ENCODE data around the gene IQSEC1.

IQSEC1 gene

DNA sequence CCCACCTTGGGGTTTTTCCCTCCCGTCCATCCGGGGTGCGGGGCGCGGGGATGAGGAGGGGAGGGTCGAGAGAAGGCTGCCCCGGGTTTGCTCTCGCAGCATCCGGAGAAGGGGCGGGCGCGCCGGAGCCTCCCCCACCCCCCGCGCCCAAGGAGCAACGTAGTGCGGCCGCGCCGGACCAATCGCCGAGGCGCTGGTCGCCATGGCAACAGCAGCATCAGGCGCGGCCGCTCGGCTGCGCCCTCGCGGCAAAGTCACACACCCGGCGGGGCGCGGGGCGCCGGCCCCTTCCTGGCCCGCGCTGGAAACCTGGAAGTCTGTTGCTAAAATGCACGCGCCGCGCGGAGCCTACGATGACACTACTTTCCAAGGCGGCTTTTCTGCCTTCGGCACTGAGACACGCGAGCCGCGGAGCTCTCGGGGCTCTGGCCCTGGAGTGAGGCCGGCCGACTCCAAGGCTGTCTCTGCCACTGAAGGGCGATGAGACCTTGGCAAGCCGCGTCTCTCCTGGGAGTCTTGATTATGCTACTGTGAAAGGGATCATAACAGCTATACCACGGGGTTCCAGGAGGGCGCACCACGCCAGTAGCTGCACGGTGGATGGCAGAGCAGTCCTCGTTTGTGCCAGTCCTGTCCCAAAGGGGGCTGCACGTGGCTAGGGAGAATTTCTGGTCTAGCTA is at the start of gene IQSEC1:
TSS of gene IQSEC1 (minus strand) at position 104 of the 680 bp plus-strand sequence. CDS start 415 bp downstream, outside the sequence.
- DNase-seq = no peak

DNA sequence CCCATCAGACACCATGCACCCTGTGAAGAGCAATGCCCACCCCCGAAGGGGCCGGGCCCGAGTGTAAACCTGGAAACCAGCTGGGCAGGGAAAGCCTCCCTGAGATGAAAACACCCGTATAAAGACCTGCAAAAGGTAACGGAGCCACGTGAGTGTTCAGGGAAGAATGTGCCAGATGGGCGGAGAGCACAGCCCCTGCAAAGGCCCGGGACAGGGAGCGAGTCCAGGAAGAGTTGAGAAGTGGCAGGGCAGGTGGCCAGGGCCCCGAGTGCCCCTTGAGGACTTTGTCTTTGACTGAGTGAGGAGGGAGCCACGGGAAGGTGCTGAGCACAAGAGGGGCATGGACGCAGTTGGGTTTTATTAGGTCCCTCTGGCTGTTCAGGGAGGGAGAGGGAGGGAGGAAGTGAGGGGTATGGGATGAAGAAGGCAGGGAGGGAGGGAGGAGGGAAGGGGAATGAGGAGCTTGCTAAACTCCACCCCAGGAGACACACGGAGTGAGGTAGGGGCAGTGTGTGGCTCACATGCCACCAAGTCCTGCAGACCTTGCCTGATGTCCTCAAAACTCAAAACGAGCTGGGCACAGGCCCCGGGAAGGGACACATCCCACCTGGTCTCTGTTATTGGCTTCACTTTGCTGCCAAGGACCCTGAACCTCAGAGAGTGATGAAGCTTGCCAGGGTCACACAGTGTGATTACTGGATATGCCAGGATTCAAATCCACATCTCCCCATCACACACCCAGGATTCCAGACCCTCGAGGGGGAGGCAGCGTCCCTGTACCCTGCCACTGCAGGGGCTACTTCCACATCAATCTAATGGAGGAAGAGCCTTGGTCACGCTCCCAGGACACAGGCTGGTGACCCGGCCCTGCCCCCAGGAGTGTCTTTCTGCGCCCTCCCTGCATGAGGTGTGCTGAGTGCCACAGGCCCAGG is 49.1 kb upstream of the IQSEC1 start:
- DNase-seq = peak; percentile 60

DNA sequence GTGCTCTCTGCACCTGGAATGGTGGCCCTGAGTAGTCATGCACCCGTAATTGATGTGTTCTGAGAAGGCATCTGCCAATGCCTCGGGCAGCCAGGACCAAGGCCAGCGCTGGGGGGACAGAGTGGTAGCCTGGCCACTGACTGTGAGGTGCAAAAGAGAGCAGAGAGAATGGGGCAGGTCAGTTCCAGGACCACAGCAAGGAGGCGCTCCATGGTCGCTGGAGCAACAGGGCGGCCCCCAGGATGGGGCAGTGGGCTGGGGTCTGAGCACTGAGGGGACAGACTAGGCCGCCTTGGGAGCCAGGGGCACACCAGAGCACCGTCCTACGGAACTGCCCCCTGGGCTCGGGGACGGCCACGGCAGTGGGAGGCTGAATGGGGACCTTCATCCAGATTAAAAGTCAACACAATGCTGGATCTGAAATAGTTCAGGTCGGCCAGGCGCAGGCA is 48.3 kb upstream of the IQSEC1 start:
- DNase-seq = no peak

DNA sequence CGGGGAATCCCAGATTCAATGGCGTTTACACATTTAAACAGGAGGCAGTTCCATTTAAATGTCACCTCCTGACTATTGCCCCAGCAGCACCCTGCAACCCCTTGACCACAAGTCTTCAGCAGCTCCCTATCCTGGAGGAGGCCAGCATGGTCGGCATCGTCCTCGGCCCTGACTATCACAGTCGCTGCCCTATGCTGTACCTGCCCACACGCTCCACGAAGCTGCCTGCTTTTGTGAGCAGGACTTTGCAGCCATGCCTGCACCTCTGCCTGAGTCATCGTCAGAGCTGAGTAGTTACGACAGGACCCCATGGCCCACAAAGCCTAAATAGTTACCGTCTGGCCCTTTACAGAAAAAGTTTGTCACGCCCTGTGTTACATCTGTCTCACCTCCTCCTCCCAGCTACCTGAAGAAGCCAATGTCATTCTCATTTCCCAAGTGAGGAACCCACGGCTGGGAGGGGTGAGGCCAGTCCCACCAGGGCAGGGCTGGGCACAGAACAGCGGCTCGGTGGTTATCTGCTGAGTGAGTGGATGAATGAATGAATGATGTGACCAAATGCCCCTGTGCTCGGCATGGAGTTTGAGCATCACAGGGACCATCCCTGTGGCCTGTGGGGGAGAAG is 47.8 kb upstream of the IQSEC1 start:
- DNase-seq = no peak

DNA sequence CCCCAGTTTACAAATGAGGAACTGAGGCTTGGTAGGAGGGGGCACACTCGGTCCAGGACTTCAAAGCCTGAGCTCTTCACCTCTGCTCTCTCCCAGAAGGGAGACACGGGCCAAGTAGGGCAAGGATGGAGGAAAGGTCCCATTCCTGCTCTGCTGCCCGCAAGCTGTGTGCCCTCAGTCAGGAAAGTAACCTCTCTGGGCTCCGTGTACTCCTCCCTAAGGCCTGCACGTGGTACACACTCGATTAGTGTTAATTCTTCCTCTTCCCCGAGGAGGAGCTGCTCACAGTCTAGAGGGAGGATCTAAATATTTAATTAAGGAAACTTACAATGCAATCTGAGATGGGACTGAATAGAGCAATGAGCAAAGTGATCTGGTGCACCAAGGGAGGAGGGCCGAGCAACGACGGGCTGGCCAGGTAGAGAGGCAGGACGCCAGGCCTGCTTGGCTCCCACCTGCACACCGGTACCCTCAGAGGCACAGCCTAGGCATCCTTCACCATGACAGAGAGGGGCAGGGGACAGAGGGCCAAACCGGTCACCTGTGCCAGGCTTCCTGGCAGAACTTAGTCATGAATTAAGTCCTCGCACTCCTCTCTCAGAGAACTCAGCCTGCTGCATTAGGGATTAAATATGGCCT is 47.2 kb upstream of the IQSEC1 start:
- DNase-seq = no peak

DNA sequence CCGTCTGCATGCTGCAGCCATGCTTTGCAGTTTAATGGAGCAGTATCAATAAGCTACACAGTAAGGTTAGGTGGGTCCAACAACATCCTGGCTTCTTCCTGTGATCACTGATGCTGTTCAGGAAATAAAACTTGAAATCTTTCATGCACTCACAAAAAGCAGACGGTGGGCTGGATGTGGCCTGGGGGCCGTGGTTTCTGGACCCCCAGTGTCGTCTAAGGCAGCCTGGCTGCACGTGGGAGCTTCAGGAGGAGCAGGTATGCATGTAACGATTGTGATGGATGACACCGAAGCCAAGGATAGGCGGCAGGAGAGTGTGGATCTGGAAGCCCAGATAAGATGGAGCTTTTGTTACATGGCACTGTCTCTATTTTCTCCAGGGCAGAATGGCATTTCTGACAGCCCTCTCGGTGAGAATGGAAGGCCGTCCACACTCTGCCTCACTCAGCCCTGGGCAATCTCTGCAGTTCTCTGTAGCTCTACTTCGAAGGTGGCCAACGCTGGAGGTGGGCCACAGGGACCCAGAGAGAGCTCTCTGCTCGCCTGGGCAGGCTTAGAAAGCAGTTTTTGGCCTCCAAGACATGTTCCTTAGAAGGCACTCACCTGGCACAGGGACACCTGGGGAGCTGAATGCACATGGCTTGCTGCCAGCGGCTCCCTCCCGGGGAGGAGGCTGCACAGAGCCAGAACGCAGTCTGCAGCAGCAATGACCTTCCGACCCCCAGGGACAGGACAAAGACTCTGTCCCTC is 46.4 kb upstream of the IQSEC1 start:
- DNase-seq = no peak

DNA sequence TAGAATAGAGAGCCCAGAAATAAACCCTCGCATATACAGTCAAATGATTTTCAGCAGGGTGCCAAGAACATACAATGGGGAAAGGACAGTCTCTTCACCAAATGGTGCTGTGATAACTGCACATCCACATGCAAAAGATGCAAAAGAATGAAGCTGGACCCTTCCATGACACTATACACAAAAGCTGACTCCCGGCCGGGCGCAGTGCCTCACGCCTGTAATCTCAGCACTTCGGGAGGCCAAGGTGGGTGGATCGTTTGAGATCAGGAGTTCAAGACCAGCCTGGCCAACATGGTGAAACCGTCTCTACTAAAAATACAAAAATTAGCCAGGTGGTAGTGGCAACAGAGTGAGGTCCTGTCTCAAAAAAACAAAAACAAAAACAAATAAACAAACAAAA is 43.2 kb upstream of the IQSEC1 start:
- no peak for DNase-seq

DNA sequence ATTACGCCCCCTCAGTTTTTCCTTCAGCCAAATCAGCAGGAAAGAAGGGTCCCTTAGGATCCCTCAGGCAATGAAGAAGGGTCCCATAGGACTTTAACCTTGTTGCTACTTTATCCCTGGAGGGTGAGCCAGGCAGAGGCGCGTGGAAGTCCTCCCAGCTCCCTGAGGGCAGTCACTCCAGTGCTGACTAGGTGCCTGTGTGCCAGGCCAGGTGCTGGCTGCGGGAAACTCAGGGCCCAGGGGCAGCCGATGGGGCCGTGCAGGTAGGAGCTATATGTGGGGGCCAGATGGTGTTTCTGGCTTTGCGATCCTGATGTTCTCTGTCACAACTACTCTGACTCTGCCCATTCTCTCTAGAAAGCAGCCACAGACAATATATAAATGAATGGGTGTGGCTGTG is 42.8 kb upstream of the IQSEC1 start:
- no peak for DNase-seq

DNA sequence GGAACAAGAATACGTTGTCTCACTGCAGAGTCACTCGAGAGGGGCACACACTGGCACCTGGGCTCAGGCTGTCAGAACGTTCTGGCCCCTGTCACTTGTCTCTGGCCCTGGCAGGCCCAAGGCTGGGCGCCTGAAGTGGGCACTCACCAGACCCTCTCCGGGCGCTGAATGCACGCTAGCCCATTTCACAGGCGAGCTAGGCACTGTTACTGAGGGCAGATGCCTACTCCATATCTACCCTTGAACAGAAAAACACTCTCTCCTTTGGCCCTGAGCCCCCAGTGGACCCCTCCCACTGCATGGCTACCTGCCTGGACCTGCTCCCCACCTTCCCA is 42.3 kb upstream of the IQSEC1 start:
- no peak for DNase-seq

DNA sequence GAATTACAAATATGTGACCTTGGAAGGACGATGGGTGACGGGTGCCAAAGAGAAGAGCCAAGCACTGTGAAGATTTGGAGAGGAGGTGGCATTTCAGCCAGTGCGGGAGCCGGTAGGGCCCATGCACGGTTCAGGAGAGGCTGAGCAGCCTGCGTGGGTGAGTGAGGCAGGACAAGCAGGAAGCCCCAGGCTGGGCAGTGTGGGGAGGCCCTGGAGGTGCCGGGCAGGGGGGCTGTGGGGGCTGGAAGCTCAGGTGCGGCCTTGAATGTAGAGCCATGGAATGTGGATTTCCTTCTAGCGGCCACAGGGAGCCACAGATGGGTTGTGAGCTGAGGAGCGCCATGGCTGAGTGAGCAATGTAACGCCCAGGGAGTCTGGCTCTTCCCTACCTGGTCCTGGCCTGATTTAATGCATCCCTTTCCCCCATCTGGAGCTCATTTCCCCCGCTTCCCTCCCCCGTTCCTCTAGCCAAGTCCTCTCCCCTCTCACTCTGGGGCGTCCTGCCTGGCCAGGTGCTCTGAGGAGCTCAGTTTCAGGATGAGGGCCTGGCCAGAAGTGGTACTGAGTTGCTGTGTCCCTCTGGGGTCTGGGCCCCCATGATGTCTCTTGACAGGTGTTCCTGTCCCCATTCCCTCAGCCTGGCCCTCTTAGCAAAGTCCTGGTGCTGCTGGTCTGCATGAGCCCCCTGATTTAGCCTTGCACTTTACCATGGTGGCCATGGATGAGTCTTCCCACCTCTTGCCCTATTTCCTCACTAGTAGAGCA is 41.8 kb upstream of the IQSEC1 start:
- DNase-seq = peak; percentile 19

DNA sequence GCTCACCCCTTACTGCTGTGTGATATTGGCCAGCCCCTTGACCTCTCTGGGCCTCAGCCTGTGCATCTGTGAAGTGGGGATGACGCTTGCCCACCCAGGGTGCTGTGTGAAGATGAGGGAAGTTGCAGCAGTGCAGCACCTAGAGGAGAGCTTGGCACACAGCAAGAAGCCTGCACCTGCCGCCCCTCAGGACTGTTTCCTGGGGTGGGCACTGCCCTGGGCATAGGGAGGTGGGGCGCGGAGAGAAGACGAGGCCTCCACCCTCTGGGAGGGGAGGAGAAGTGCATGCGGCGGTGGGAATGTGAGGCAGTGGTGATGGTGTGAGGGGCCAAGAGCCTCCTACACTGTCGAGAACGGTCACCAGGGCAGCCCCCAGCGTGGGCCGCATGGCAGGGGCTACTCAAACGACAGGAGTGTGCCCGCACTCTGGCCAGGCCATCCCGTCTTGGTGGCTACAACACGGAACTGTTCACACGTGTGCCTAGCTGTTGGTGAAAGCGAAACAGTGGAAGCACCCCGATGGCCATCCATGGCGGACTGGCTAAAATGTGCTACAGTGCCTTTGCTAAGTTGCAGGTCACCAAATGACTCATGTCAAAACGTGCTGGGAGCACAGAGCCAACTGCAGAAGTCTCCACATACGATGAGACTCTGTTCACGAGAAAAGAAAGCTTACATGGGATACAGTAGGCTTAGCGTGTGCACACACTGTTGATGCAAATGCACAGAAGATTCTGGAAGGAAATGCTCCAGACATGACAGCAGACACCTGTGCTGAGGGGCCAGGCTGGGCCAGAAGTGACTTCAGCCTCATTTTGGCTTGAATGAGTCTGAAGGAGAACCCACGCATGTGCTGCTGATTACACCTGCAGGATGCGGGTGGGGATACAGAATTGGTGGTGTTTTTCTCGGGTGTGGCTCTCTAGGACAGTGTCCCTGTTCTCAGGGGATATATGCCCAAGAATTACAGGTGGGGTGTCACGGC is 40.4 kb upstream of the IQSEC1 start:
- no peak for DNase-seq

DNA sequence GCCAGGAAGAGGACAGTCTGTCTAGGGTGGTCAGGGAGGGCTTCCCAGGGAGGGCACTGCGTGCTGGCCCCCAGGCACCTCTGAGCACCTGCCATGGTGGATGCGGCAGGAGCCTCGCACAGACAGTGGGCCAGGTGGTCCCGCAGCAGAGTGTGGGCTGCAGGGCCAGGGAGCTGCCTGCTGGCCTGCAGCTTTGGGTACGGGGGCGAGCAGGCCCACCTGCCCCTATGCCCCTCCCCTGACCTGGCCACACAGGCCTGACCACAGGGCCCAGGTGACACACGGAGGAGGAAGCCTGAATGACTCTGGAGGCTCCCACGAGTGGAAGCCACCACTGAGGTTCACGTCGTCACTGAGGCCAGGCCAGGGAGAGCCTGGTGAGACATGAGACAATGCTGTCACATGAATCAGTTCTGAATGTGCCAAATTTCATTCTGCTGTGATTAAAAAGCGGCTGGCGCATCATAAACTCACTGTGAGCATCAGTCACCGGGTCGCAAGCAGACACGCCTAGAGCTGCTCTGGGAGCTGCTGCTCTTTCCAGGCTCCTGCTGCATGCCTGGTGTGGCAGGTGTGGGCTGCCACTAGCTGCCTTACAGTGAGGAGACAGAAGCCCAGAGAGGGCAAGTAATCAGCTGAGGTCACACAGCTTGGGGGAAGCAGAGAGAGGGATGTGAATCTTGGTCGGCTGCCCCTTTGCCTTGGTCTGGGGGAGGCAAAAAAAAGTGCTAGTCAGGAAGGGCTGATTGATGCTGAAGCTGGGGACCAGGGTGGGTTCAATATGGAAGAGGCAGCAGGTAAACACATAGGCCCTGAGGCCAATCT is 39.5 kb upstream of the IQSEC1 start:
- DNase-seq = no peak

DNA sequence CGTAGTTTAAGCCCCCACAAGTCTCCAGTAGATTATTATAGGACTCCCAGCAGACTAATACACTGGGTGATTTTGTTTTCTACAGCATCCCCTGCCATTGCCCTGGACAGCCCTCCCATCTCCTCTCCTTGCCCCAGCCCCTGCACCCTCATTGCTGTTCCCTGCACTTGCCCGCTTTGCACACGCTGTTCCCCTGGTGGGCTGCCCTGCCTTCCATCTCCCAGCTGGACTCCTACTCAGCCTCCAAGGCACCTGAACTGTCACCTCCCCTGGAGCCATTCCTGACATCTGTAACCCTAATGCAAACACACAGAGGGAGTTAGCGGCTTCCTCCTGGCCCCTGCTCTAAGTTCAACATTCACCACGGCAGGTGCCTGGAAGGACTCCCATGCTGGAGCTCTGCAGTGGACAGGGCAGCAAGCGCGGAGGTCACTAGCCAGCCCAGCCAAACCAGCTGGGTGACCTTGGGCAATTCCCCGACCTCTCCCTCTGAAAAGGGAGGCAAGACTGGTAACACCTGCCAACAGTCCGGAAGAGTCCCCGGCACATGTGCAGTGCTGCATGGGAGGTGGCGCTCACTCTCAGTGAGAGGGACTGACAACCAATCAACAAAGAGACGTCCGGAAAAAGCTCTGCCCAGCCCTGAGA is 38.8 kb upstream of the IQSEC1 start:
- no peak for DNase-seq

DNA sequence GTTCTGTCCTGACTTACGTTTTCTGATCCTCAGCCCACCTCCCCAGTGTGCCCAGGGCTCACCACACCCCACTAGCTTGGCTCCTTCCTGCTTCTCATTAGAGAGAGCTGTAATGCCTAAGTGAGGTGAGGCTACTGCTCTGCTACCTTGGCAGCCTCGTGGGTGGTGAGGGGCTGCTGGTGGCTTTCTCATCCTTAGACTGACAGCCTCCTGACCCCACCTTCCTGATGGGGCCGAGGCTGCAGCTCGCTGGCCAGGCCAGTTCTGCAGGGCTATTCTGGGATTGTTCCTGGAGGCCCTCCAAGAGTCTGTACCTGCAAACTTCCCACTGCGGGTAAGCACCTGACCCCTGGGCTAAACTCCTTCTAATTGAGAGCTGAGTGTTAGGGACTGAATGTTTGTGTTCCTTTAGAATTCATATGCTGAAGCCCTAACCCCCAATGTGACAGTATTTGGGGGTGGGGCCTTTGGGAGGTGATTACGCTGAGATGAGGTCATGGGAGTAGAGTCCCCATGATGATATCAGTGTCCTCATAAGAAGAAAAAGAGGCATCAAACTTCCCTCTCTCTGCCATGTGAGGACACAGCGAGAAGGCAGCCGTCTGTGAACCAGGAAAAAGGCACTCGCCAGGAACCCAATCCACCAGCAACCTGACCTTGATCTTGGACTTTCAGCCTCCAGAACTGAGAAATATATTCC is 38.1 kb upstream of the IQSEC1 start:
- no peak for DNase-seq

DNA sequence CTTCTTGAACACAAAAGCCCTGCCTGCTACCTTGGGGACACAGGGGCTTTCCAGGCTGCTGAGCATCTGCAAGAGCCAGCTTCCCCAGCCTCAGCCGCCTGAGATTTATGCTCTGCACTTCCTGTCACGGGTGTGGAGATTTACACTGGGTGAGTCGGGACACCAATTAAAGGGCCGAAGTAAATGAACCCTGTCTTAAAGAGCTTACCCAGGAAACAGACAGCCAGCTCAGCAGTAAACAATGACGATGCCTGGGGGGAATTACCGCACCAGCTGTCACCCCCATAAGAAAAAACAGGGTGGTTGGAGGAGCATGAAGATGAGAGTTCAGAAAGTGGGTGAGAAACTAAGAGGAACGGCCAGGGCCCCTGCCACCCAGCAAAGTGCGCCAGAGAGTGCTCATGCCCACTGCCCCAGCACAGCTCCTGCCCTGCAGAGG is 37.5 kb upstream of the IQSEC1 start:
- DNase-seq = peak; percentile 66

DNA sequence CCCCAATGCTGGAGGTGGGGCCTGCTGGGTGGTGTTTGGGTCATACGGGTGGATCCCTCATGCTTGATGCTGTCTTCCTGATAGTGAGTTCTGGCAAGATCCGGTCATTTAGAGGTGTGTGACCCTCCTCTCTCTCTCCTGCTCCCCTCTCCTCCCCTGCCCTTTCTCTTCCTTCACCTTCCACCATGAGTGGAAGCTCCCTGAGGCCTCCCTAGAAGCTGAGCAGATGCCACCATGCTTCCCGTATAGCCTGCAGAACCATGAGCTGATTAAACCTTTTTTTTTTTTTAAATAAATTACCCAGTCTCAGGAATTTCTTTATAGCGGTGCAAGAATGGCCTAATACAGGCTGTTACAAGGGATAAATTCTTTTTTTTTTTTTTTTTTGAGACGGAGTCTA is 36.3 kb upstream of the IQSEC1 start:
- DNase-seq = no peak

DNA sequence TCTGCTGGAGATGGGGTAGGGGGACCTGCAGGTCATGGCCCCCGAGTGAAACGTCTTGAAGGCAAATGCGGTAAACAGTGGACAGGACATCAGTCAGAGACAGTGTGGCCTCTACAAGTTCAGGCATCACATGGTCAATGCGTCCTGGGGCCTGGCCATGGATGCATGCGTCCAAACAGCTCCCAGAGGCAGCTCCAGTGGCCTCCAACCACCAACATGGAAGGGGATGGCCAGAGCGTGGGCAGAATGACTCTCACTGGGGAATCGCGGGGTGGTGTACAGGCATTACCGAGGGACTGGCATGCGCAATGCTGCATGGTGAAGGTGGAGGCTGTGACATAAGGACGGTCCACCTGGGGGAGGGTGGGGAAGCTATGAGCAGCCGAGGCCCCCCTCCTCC is 35.6 kb upstream of the IQSEC1 start:
- DNase-seq = no peak

DNA sequence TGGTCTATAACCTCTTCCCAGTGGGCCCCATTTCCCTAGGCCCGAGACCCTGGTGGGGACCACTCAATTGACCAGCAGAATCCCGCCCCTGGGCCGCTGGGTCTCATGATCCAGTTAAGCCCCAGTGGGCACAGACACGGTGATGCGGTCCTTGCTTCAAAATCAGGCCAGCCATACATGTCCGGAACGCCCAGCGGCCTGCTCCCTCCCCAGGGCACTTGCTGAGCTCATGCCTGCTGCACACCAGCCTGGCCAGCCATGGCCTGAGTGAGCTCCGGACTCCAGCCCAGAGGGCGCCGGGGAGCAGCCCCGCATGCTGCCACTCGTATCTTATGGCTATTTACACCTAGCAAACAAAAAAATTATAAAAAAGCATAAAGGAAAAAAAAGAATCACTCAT is 34.4 kb upstream of the IQSEC1 start:
- no peak for DNase-seq

All from NCI-H524 treated with DMSO at 0.1 percent for 48 hours (cell line).